ENCODE measurements around the gene NELFB. TPM values are rescaled to one million over a fixed set of nuclear protein-coding genes. Genes with fewer than 3 reads are reported as not detected.

The NELFB gene
- total RNA-seq, 1 donor from 2014 or later, result 63.0 TPM

DNA sequence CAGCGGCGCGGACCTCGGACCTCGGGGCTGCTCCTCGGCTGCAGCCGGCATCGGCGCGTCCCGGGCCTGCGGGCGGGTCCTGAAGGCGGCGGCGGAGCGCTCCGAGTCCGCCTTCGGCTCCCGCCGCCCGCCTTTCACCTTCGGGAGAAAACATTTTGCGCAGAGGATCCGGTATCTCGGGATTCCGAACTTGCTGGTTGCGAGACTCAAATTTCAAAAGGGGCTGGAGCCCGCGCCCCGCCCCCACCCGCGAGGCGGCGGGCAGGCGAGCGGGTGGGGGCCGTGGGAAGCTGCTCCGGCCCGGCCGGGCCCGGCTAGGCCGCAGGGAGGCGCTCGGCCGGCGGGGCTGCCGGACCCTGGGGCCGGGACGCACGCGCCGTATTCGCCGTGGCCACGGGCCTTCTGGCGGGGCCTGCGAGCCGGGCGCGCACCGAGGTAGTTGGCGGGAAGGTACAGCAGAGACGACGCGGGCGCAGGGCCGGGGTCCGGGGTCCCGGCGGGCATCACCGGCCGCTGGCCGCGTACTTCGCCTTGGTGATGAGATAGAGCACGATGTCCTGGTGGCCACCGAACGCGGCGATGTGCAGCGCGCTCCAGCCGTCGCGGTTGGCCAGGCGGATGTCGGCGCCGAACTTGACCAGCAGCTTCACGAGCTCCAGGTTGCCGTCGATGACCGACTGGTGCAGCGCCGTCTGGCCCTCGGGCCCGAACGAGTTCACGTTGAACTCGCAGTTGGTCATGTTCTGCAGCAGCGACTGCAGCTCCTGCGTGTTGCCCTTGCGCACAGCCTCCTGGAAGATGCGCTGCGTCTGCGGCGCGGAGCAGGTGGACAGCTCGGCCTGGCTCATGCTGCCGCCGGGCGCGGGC lies 46.2 kb downstream of the NELFB start:
- no peak for DNase-seq (ENCODE audit: extremely low read depth, low read depth, low spot score)

DNA sequence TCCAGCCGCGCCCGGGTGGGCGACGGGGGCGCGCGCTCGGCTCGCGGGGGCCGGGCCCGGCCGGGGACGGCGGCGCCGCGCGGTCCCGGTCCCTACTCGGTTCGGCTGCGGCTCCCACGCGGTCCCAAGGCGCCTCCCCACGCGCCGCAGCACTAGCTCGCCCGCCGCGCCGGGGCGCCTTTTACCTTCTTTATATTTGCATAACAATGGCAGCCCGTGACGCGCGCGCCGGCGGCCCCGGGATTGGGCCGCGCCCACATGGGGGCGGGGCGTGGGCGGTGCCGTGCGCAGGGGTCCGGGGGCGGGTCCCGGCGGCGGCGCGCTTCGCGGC lies 47.0 kb downstream of the NELFB start, which contains the start of gene NRARP:
Gene NRARP, minus strand, starts transcription at position 154 of the 331 bp plus-strand sequence. CDS start 343 bp downstream, outside the sequence.
- no peak for DNase-seq (ENCODE audit: extremely low read depth, low read depth, low spot score)

DNA sequence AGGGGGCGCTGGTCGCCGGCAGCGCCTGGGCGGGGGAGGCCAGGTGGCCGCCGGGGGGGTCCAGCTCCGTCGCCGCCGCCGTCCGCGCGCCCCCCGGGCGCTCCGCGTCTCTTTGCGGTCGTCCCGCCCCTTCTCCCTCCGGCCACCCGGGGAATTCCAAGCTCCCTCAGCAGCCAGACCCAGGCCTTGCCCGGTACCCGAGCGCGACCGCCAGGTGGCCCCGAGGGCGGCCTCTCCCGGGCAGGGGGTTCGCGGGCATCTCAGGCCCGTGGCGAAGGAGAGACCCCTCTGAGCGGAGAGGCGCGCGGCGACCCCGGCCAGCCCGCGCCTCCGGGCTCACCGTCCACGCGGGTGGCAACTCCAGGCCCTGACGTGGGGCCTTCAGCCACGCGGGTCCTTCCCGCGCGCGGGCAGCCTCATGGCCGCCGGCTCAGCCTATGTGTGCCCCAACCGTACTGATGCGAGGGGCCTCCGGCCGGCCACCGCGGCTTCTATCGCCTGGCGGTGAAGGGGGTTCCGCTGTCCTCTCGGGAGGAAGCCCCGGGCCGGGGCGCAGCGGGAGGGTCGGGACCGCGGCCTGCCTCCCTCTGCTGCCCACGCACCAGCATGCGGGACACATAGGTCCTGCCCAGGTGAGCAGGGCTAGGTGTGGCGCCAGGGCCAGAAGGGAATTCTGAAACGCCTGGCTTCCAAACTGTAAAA lies 47.5 kb downstream of the NELFB start:
- DNase-seq (ENCODE audit: extremely low read depth, low read depth, low spot score), result no peak

DNA sequence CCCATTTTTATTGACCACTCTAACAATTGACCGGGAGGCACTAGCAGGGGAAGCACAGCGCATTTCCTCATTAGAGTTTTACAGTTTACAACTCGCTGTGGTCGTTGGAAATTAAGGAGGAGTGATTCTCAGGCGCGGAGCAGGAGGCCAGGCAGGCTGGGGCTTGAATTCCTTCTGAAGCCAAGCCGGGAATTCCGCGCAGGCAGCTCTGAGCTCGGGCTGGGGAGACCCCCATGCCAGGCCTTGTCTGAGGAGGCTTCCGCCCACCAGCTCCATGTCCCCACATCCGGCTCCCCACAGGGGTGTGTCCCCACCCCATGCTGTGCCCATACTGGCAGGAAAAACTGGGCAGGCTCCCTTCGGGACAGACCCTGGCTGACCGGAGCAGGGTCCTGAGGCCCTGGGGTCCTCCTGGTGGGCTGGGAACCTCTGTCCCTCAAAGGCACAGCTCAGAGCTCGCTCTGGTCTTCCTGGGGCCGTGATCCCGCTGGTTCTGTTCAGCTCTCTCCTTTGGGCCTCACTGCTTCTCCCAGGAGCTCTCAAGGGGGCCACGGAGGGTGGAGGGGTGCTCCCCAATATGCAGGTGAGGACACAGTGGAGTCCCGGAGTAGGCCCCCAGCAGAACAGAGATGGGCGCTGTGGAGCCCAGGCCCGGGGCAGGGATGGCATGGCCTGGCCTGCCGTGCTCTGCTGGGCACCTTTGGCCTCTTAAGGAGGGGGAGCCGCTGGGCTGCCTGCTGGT lies 48.2 kb downstream of the NELFB start:
- DNase-seq (ENCODE audit: extremely low read depth, low read depth, low spot score), result no peak

DNA sequence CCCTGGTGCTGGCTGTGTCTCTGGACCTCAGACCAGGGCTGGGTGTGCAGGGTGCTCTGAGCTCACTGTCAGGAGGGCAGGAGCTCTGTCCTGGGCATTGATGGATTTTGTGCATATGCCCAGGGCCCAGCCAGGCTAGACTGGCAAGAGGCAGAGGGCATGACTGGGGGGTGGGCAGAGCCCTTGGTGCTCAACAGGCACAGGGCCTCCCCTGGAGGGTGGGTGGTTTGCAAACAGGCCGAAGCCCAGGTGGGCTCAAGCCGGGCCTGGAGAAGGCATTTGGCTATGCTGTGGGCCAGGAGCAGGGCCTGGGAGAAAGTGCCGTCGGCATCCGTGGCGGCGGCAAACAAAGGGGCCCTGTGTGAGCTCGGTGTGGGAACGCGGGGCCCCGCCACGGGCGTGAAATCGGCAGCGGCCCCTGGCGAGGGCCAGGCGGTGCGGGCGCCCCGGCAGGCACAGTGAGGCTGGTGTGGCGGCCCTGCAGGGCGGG lies 48.8 kb downstream of the NELFB start:
- no peak for DNase-seq (ENCODE audit: extremely low read depth, low read depth, low spot score)

DNA sequence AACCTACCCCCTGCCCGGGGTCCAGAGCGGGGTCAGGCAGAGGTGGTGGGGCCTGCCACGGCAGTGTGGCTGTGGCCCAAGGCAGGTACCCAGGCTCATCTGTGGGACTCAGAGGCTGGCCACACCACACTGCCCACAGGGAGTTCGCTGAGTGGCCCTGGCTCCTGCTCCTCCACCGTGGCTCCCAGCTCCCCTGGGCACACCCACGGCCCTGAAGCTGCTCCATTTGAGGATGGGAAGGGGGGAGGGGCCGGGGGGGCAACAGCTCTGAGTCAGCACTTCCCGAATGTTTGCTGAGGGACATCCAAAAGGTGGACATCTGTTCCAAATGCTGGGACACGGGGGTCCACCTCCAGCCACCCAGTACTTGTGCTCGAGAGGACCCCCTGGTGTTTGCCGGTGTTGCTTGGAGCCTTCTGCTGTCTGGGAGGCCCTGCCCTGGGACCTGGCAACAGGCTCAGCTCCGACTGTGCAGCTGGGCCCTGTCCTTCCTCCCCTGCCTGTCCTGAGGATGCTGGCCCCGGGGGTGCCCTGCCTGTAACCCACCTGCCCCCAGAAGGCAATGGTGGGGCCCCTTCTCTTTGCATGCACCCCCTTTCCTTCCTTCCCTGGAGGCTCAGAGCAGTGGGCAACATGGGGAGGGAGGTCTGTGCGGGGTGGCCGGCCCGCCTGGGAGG lies 49.4 kb downstream of the NELFB start:
- no peak for DNase-seq (ENCODE audit: extremely low read depth, low read depth, low spot score)

DNA sequence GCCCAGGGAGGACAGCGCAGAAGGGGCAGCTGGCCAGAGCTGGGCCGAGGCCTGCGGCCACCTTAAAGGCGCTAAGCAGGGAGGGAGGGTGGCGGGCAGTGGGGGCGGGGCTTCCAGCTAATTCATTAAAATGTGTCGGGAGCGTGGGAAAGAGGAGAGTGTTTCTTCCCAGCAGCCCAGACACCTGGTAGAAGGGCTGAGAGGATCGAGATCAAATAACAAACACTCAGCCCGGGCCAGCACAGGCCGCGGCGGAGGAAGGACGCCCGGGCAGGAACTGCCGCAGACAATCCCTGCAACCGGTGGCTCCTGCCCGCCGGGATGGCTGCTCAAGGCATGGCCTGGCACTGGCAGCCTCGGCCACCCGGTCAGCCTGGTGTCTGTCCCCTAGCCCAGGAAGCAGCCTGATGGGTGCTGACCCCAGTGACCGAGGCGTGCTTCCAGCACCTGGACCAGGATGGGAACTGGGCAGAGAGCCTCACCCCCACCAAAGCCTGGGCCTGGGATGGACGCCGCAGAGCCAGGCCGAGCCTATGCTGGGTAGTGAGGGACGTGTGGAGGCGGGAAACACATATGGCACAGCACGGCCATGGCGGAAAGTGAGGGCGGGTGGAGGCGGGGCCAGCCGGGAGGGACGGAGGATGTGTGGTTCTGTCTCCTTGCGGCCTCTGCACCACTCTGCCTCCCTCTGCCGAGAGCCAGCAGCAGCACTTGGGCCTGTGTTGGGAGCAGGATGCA lies 50.1 kb downstream of the NELFB start:
- no peak for DNase-seq (ENCODE audit: extremely low read depth, low read depth, low spot score)

DNA sequence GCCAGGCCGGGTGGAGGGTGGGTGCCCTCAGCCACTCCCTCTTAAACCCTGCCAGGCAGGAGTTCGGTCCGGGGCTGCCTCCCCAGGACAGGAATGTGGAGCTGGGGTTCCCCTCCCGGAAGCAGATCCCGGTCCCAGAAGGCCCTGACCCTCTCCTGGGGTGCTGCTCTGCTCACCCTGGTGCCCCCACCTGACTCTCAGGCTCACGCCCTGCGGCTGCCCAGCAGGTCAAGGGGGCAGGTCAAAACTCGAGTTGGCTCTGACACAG lies 50.6 kb downstream of the NELFB start:
- no peak for DNase-seq (ENCODE audit: extremely low read depth, low read depth, low spot score)

DNA sequence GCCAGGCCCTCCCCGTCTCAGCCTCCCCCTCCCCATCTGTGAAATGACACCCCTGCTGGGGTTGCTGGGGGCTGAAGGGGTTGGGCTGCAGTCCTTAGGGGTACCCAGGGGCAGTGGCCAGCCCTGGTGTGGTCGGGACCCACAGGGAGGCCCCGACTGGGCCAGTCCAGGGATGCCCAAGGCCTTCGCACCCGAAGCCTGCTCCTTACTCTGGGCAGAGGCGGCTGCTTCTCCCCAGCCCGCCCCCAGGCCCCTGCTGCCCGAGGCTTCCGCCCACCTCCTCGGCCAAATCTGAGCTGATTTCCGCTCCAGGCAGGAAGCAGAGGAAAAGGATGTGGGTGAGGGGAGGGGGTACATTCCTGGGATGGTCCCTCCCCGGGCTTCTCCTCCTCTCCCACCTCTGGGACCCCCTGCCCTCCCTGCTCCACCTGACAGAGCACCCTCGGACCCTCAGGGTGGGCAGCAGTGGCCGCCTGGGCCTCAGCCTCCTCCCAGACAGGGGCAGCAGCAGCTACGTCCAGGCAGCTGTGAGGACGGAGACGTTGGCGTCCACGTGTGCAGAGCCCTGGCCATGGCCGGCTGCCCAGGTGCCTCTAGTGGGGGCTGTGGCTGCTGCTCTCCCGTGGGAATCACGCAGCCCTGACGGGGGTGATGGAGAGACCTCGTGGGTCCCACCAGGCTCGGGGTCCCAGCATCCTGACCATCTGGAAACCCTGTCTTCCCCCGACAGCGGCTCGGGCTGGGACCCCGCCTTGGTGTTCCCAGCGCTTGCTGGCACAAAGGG lies 51.1 kb downstream of the NELFB start:
- DNase-seq (ENCODE audit: extremely low read depth, low read depth, low spot score), result no peak

DNA sequence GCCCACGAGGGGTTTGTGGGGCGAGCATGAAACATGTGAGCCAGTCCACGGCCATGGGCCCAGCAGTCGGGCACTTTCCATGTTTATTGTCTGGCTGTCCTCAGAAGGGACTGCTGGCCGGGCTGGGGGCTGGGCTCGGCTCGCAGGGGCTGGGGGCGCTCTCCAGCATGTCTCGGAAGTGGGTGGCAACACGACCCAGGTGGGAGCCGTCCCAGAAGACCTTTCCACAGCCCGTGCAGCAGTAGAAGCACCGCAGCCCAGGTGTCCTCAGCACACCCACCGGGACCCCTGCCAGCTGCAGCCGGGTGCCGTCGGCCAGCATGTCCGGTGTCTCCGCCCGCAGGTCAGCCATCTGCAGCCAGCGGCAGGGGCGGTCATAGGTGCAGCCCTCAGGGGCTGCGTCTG lies 51.7 kb downstream of the NELFB start:
- no peak for DNase-seq (ENCODE audit: extremely low read depth, low read depth, low spot score)

DNA sequence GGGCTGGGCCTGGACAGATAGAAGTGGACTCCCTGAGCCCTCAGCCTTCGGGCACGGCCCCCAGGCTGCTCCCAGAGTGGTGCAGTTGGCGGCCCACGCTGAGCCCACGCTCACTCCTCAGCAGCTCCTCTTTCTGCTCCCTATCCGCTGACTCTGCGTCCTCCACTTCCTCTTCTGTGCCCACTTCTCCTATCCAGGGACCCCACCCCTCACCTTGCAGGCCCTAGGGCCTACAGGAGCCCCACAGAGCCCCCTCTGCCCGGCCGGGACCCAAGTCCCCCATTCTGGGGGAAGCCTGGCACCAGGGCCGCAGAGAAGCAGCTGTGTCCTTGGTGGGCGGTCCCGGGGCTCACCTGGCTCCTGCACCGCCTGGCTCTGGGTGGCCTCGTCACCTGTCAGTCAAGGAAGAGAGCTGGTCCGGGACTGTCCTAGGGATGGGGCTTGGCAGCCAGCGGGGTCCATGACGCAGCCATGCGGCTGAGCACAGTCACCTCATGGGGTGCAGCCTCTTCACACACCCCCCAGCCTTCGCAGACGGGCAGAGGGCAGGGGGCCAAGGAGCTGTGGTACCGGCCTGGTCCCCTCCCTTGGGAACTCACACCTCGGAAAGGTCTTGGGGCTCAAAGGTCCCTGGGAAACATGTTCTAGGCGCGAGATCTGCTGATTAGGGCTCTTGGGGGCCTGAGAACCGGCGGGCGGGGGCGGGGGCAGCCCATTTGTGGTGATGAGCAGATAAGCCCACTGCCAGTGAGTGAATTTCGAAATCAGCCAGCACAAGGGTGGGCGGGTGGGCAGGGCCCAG lies 52.3 kb downstream of the NELFB start:
- no peak for DNase-seq (ENCODE audit: extremely low read depth, low read depth, low spot score)

DNA sequence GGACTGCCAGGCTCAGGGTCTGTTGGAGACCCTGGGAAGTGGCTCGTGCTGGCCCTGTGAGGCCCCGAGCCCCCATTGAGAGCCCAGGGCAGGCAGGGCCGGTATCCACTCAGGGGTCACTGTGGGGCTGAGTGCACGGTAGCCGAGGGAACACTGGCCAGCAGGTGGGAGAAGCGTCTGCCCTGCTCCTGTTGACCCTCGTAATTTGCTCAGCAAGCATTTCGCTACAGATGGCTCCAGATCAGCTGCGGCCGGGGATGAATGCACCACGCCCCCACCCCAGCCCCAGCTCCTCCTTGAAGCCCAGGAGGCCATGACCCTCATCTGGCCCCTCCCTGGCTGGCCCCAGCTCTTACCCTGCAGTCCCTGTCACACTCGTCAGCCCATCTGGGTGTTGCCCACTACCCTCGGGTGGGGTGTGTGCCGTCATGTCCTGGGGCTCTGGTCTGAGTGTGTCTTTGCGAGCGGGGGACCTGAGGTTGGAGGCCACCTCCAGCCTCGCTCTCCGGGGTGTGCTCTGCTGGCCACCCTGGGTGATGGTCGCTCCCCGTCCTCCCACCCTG lies 53.0 kb downstream of the NELFB start:
- DNase-seq (ENCODE audit: extremely low read depth, low read depth, low spot score), result no peak

DNA sequence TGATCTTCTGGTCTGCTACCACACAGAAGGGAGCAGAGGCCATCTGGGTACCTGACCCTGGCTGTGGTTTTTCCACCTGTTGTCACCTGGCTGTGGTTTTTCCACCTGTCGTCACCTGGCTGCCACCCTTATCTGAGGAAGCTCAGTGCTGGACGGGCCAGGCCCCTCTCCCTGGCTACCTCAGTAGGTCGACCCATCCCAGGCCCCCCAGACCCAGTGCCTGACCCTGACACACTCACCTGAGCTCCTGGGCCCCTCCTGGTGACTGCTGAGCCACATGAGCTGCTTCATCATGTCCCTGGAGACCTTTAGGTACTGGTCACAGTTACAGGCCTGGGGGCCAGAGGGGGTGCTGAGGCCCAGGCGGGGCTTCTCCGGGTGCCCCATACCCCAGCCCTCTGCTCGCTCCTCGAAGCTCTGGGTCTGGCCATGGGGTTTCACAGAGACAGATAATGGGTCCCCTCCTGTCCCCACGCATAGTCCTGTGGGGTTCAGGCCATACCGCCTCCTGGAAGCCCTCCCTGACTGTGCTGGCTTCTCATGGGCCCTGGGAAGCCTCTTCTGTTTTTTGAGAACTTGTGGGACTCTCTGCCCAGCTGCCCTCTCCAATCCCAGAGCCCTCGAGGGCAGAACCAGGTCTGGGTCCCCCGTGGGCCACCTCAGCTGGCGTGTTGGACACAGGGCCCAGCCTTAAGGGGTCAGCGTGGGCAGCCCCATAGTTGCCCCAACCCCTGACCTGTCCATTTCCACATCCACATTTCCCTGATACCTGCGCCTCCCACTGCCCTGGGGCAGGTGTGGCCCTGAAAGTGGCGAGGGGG lies 54.5 kb downstream of the NELFB start:
- DNase-seq (ENCODE audit: extremely low read depth, low read depth, low spot score), result no peak

DNA sequence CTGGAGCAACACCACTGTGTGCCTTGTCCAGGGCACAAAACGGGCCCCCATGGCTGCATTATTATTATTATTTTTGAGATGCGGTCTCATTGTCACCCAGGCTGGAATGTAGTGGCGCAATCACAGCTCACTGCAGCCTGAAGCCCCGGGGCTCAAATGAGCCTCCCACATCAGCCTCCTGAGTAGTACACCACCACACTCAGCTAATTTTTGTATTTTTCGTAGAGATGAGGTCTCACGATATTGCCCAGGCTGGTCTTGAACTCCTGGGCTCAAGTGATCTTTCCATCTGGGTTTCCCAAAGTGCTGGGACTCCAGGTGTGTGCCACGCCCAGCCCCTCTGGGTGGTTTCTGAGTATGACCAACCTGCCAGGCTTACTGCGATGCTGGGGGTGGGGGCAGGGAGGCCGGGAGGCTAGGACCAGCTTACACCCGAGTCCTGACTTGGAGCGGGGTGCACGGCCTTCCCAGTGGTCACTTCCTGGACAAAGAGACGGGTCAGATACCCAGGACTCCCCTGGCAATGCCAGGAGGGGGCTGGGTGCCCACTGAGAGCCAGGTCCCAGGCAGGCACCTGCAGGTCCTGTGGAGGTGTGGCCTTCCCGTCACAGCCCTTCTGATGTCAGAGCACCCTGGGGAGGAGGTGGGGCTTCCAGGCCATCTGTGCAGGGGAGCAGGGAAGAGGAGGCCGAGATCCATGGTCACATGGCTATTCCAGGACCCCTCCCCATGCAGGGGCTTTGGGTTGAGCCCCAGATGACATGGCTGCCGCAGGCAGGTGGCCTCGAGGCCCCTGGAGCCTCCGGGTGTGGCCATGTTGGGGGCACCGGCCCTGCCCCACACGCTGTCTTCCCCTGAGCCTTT lies 55.3 kb downstream of the NELFB start:
- no peak for DNase-seq (ENCODE audit: extremely low read depth, low read depth, low spot score)

DNA sequence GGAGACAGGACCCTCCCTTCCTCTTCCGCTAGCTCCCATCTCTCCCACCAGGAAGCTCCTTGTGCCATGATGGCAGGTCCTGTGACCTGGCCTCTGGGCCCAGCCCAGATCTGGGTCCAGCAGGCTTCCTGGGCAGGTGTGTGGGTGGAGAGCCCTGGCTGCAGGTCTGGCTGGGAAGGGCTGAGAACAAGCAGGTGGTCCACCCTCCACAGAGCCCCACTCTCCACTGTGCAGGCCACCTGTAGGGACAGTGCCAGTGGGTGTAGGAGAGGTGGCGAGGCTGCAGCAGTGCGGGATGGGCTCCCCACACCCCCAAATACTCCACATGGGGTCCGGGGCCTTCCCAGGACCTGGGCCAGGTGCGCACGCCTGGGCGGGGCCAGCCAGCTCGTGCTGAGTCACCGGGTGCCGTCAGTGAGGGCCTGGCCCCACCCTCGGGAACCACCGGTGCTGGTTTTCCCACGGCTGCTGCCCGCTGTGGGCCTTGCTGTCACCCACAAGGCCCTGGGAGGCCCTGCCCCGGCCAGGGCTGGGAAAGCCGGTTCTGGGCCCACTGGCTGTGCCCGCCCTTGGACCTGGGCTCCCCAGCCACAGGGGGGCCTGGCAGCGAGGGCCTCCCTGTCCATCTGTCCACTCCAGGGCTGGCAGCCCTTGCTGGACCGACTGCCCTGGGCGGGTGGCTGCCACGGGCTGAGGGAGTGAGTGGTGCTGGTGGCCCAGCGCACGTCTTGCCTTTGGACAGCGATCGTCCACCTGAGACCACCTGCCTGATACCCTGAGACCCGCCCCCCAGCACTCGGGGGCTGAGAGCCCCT lies 56.3 kb downstream of the NELFB start:
- no peak for DNase-seq (ENCODE audit: extremely low read depth, low read depth, low spot score)

Measured in glomerular endothelial cell (primary cell).